ENCODE measurements around the gene CYP4F8. TPM values are rescaled to one million over a fixed set of nuclear protein-coding genes. Genes with fewer than 3 reads are reported as not detected.

CYP4F8 gene
- total RNA-seq, 2 experiments from 2014 or later = not detected

- no peaks in the 10 kb centered on the region for H3K9me3 ChIP-seq (ENCODE audit: low read length)
- ChIA-PET CTCF (ENCODE audit: unreplicated experiment) (interaction anchor here (0.7 kb wide), 1 partner anchor 237 kb away, joined by 3 read pairs; no protein-coding TSS in a partner anchor), POLR2A (no interaction called here)
- H3K79me2 ChIP-seq (ENCODE audit: insufficient read depth, low read depth, low read length) = no peaks in the 10 kb centered on the region
- intact Hi-C loops (cut with micrococcal nuclease; ENCODE audit: unreplicated experiment) = no loop called here
- TF ChIP-seq CTCF (conservative IDR thresholded peaks at IDR 0.05; ENCODE audit: low read length) (no peak), EZH2phosphoT487 (IDR thresholded peaks at IDR 0.05; ENCODE audit: borderline replicate concordance, low read depth, low read length) (no peak)
- no peaks in the 10 kb centered on the region for H3K9me2 ChIP-seq (ENCODE audit: insufficient read depth, low read length)
- H3K27ac ChIP-seq (ENCODE audit: low read depth, low read length, poor library complexity, severe bottlenecking) = no peak overlapping the region
- no peaks in the 10 kb centered on the region for H3K4me1 ChIP-seq (ENCODE audit: insufficient read depth, low read length, poor library complexity, severe bottlenecking)
- no peaks in the 10 kb centered on the region for H3K36me3 ChIP-seq (ENCODE audit: insufficient read depth, low read length)
- H4K20me1 ChIP-seq (ENCODE audit: insufficient read depth, low read length) = no peaks in the 10 kb centered on the region
- H2AFZ ChIP-seq (ENCODE audit: low read length) = no peak overlapping the region
- no TSS peak for BruUV-seq (replicated peaks)
- no peak overlapping the region for H3K4me2 ChIP-seq (ENCODE audit: low read length)
- no peak for DNase-seq (ENCODE audit: low spot score)
- H3K4me3 ChIP-seq (ENCODE audit: low read depth, low read length, poor library complexity, severe bottlenecking) = no peak overlapping the region
Measured at GRCh38 chr19:15633082-15633835, 18.2 kb downstream of the CYP4F8 start.

- intact Hi-C loops (cut with micrococcal nuclease; ENCODE audit: unreplicated experiment) = no loop called here
- POLR2A ChIA-PET = interaction anchor here (0.7 kb wide), 1 partner anchor 694 kb away, joined by 6 read pairs; no protein-coding TSS in a partner anchor
Measured at GRCh38 chr19:15634105-15634504, 19.1 kb downstream of the CYP4F8 start.

More at GRCh38 chr19:15634105-15634504, 19.1 kb downstream of the CYP4F8 start:
- no peak overlapping the region for H2AFZ ChIP-seq (ENCODE audit: low read length)
- no TSS peak for BruUV-seq (replicated peaks)
- H3K9me3 ChIP-seq (ENCODE audit: low read length) = no peaks in the 10 kb centered on the region
- H3K4me3 ChIP-seq (ENCODE audit: low read depth, low read length, poor library complexity, severe bottlenecking) = no peak overlapping the region
- no peaks in the 10 kb centered on the region for H3K36me3 ChIP-seq (ENCODE audit: insufficient read depth, low read length)
- DNase-seq (ENCODE audit: low spot score) = no peak
- TF ChIP-seq EZH2phosphoT487 (IDR thresholded peaks at IDR 0.05; ENCODE audit: borderline replicate concordance, low read depth, low read length) (no peak), CTCF (conservative IDR thresholded peaks at IDR 0.05; ENCODE audit: low read length) (no peak)
- H4K20me1 ChIP-seq (ENCODE audit: insufficient read depth, low read length) = no peaks in the 10 kb centered on the region
- H3K9me2 ChIP-seq (ENCODE audit: insufficient read depth, low read length) = no peaks in the 10 kb centered on the region
- no peaks in the 10 kb centered on the region for H3K79me2 ChIP-seq (ENCODE audit: insufficient read depth, low read depth, low read length)
- H3K4me2 ChIP-seq (ENCODE audit: low read length) = no peak overlapping the region
- no peaks in the 10 kb centered on the region for H3K4me1 ChIP-seq (ENCODE audit: insufficient read depth, low read length, poor library complexity, severe bottlenecking)
- H3K27ac ChIP-seq (ENCODE audit: low read depth, low read length, poor library complexity, severe bottlenecking) = no peak overlapping the region
- CTCF ChIA-PET (ENCODE audit: unreplicated experiment) = interaction anchor here (0.7 kb wide), 1 partner anchor 236 kb away, joined by 3 read pairs; no protein-coding TSS in a partner anchor
